Trophoblast cell (in vitro differentiated cells and primary cell): Measurements from ENCODE around the gene HTT.

Experiments
- DNase-seq, 2 donors: peaks; one replicate each; pipeline ENCODE4 v3.0.0-alpha.2; 2016
- H2AFZ ChIP-seq: 2 replicates; pipeline ENCODE4 v1.6.1; 2013; ENCODE audit warnings: low read length, moderate library complexity, mild to moderate bottlenecking; ENCODE audit not compliant: insufficient read depth, poor library complexity
- H2AK5ac ChIP-seq: 2 replicates; pipeline ENCODE4 v1.6.1; 2013; ENCODE audit warnings: mild to moderate bottlenecking, low read length
- H2BK120ac ChIP-seq: 2 replicates; pipeline ENCODE4 v1.6.1; 2013; ENCODE audit warnings: low read length, mild to moderate bottlenecking, moderate library complexity; ENCODE audit not compliant: insufficient read depth, poor library complexity
- H2BK12ac ChIP-seq: 2 replicates; pipeline ENCODE4 v1.6.1; 2013; ENCODE audit warnings: mild to moderate bottlenecking, low read length, moderate library complexity
- H2BK5ac ChIP-seq: 2 replicates; pipeline ENCODE4 v1.6.1; 2013; ENCODE audit warnings: low read length, low read depth, moderate library complexity, mild to moderate bottlenecking; ENCODE audit not compliant: poor library complexity
- H3K14ac ChIP-seq: 2 replicates; pipeline ENCODE4 v1.6.1; 2013; ENCODE audit warnings: mild to moderate bottlenecking, low read length
- H3K18ac ChIP-seq: 2 replicates; pipeline ENCODE4 v1.6.1; 2013; ENCODE audit warnings: mild to moderate bottlenecking, low read length
- H3K23ac ChIP-seq: 2 replicates; pipeline ENCODE4 v1.6.1; 2013; ENCODE audit warnings: low read length
- H3K27ac ChIP-seq: 2 replicates; pipeline ENCODE4 v1.5.1; 2013; ENCODE audit warnings: low read depth, mild to moderate bottlenecking, inconsistent platforms, low read length, moderate library complexity
- H3K27me3 ChIP-seq: 2 replicates; pipeline ENCODE4 v1.6.1; 2013; ENCODE audit warnings: inconsistent platforms, mild to moderate bottlenecking, low read length, moderate library complexity; ENCODE audit not compliant: insufficient read depth
- H3K36me3 ChIP-seq, 2 experiments: 1 replicate in 1 of 2; 2 replicates in 1 of 2; pipeline ENCODE4 v1.6.1; 2013; ENCODE audit warnings: low read length in 2 of 2, mild to moderate bottlenecking in 2 of 2, moderate library complexity in 1 of 2; ENCODE audit not compliant: insufficient read depth in 2 of 2, control insufficient read depth in 1 of 2
- H3K4ac ChIP-seq: 2 replicates; pipeline ENCODE4 v1.6.1; 2013; ENCODE audit warnings: low read depth, mild to moderate bottlenecking, low read length, moderate library complexity
- H3K4me1 ChIP-seq, 2 experiments: 1 replicate in 1 of 2; 2 replicates in 1 of 2; pipeline ENCODE4 v1.6.1; 2013; ENCODE audit warnings: low read length in 2 of 2, mild to moderate bottlenecking in 2 of 2, moderate library complexity in 1 of 2; ENCODE audit not compliant: insufficient read depth in 2 of 2, control insufficient read depth in 1 of 2
- H3K4me2 ChIP-seq: 2 replicates; pipeline ENCODE4 v1.6.1; 2013; ENCODE audit warnings: inconsistent platforms, mild to moderate bottlenecking, low read length, moderate library complexity
- H3K4me3 ChIP-seq: 2 replicates; pipeline ENCODE4 v1.5.1; 2013; ENCODE audit warnings: mild to moderate bottlenecking, low read depth, low read length, inconsistent platforms
- H3K79me1 ChIP-seq: one replicate; pipeline ENCODE4 v1.6.1; 2013; ENCODE audit warnings: low read length
- H3K79me2 ChIP-seq: 2 replicates; pipeline ENCODE4 v1.6.1; 2013; ENCODE audit warnings: low read length, mild to moderate bottlenecking; ENCODE audit not compliant: control insufficient read depth, insufficient read depth, poor library complexity
- H3K9ac ChIP-seq: 2 replicates; pipeline ENCODE4 v1.6.1; 2013; ENCODE audit warnings: mild to moderate bottlenecking, low read length
- H3K9me3 ChIP-seq: 2 replicates; pipeline ENCODE4 v1.6.1; 2013; ENCODE audit warnings: low read depth, mild to moderate bottlenecking, control low read depth, inconsistent platforms, low read length; ENCODE audit not compliant: insufficient read depth
- H4K12ac ChIP-seq: 2 replicates; pipeline ENCODE4 v1.6.1; 2013; ENCODE audit warnings: low read depth, mild to moderate bottlenecking, low read length, moderate library complexity
- H4K8ac ChIP-seq: 2 replicates; pipeline ENCODE4 v1.6.1; 2013; ENCODE audit warnings: low read depth, mild to moderate bottlenecking, low read length, moderate library complexity
- H4K91ac ChIP-seq: one replicate; pipeline ENCODE4 v1.6.1; 2013; ENCODE audit warnings: low read depth, mild to moderate bottlenecking, low read length, moderate library complexity
- WGBS: extraction: QIAGEN DNeasy Blood & Tissue Kit; methylation state at CpG from one replicate; pipeline ENCODE4 v1.1.7; 2013; ENCODE audit warnings: missing lambda C conversion rate; ENCODE audit not compliant: insufficient read length, insufficient coverage; ENCODE audit errors: extremely low coverage; 5-methylcytosine and 5-hydroxymethylcytosine counted together

The HTT gene

GRCh38 chr4:3111461-3111860 lies 37.0 kb downstream of the HTT start:
- WGBS: no CpG with 5 or more reads among the region's 5 CpGs
- Histone ChIP-seq H3K18ac (no peak overlapping the region), H3K23ac (no peak overlapping the region), H3K79me2 (no peaks in the 10 kb centered on the region), H4K8ac (no peak overlapping the region), H3K4ac (no peak overlapping the region), H2BK120ac (no peak overlapping the region), H3K4me3 (no peak overlapping the region), H3K27me3 (no peaks in the 10 kb centered on the region), H2BK5ac (no peak overlapping the region), H3K9ac (no peak overlapping the region), H2BK12ac (no peak overlapping the region), H3K79me1 (no peaks in the 10 kb centered on the region), H2AFZ (no peak overlapping the region), H4K12ac (no peak overlapping the region), H3K4me2 (no peak overlapping the region), H3K14ac (no peak overlapping the region), H3K9me3 (peaks cover 5% of the 10 kb centered on the region), H3K27ac (no peak overlapping the region), H2AK5ac (no peak overlapping the region), H4K91ac (no peak overlapping the region), H3K36me3 (peaks cover 37 to 53% of the 10 kb centered on the region in 2 experiments), H3K4me1 (peaks cover 0 to 3% of the 10 kb centered on the region in 2 experiments)
- peak; percentile 25 to 51 for DNase-seq

DNA sequence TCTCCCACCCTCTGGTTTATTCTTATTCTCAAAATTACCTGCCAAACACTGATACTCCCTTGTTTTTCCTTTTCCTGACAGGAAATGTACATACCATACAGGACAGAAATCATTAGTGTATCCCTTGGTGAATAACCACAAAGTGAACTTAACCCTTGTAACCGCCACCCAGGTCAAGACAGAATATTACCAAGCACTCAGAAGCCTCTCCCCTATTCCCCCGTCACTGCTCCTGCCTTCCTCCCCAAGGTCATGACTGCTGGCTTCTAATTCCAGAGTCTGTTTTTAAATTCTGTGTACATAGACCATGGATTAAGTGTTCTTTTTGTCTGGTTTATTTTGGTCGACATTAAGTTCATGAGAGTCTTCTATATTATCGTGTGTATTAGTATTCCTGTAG lies 37.7 kb downstream of the HTT start:
- Histone ChIP-seq H3K4me3 (no peak overlapping the region), H2AK5ac (no peak overlapping the region), H4K8ac (no peak overlapping the region), H2BK5ac (no peak overlapping the region), H3K18ac (no peak overlapping the region), H3K9ac (no peak overlapping the region), H3K27me3 (no peaks in the 10 kb centered on the region), H2BK12ac (no peak overlapping the region), H3K23ac (no peak overlapping the region), H3K36me3 (peaks cover 37 to 54% of the 10 kb centered on the region in 2 experiments), H2BK120ac (no peak overlapping the region), H4K12ac (no peak overlapping the region), H3K4me1 (peaks cover 0 to 1% of the 10 kb centered on the region in 2 experiments), H3K9me3 (peaks cover 5% of the 10 kb centered on the region), H3K4me2 (no peak overlapping the region), H4K91ac (no peak overlapping the region), H2AFZ (no peak overlapping the region), H3K27ac (no peak overlapping the region), H3K79me1 (no peaks in the 10 kb centered on the region), H3K14ac (no peak overlapping the region), H3K4ac (no peak overlapping the region), H3K79me2 (no peaks in the 10 kb centered on the region)
- DNase-seq: no peak
- no CpG with 5 or more reads among the region's 4 CpGs for WGBS

DNA sequence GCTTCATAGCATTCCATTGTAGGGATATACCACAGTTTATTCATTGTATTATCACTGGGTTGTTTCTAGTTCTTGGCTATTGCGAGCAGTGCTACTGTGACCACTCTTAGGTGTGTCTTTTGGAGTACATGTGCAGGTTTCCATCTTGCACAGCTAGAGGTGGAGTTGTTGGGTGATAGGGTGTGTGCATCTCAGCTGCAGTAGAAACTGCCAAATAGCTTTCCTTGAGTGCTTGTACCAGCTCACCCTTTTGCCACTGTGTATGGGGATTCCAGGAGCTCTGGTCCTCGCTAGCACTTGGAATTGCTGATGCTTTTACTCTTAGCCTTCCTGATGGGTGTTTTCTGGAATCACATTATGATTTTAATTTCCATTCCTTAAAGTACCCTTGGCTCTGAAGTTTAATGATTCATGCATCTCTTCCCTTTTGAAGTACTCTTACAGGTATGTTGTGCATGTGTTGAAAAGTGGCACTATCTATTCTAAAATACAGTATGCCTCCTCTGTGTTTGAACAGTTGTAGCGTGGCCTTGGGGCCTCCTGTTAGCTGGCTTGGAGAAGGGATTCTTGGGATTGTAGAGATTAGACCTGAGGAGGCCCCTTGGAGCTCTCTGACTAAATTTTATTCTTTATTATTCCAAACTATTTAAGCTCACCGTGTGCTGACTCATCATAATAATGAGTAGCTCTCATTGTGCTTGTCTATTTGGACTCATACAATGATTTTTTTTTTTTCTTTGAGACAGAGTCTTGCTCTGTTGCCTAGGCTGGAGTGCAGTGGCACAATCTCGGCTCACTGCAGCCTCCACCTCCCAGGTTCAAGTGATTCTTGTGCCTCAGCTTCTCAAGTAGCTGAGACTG lies 38.4 kb downstream of the HTT start:
- H3K4me2 ChIP-seq: no peak overlapping the region
- WGBS: no CpG with 5 or more reads among the region's 5 CpGs

DNA sequence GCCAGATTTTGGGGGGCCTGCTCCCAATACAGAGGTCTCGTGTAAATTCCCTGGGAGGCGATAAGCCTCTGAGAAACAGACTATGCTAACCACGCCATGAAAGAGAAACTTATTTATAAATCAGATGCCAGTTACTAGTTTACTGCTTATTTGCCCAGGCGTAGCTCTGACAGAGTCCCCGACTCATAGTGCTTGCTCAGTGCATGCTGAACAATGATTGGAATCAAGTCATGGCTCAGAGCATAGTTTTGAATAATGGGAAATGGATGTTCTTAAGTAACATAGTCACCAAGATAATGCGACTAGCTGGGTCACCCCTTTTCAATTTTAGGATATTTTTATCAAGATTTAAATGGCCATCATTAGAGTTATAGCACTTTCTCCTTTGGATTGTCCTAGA lies 39.9 kb downstream of the HTT start:
- H3K36me3 ChIP-seq: peaks cover 39 to 45% of the 10 kb centered on the region in 2 experiments
- no peaks in the 10 kb centered on the region for H3K79me2 ChIP-seq
- no peaks in the 10 kb centered on the region for H3K79me1 ChIP-seq
- no peak overlapping the region for H3K18ac ChIP-seq
- no peak for DNase-seq
- WGBS: no CpG with 5 or more reads among the region's 6 CpGs
- H3K9ac ChIP-seq: no peak overlapping the region
- no peak overlapping the region for H2AFZ ChIP-seq
- H3K4ac ChIP-seq: no peak overlapping the region
- no peak overlapping the region for H4K12ac ChIP-seq
- H3K4me3 ChIP-seq: no peak overlapping the region
- H4K91ac ChIP-seq: no peak overlapping the region
- no peaks in the 10 kb centered on the region for H3K4me1 ChIP-seq
- no peak overlapping the region for H3K27ac ChIP-seq
- H2BK120ac ChIP-seq: no peak overlapping the region
- H4K8ac ChIP-seq: no peak overlapping the region
- no peak overlapping the region for H3K14ac ChIP-seq
- no peak overlapping the region for H2AK5ac ChIP-seq
- peaks cover 5% of the 10 kb centered on the region for H3K9me3 ChIP-seq
- no peak overlapping the region for H2BK5ac ChIP-seq
- H3K23ac ChIP-seq: no peak overlapping the region
- no peaks in the 10 kb centered on the region for H3K27me3 ChIP-seq
- no peak overlapping the region for H2BK12ac ChIP-seq
- no peak overlapping the region for H3K4me2 ChIP-seq

More for the DNA sequence above, 38.4 kb downstream of the HTT start:
- Histone ChIP-seq H2BK12ac (no peak overlapping the region), H4K91ac (no peak overlapping the region), H3K4me3 (no peak overlapping the region), H4K8ac (no peak overlapping the region), H2AK5ac (no peak overlapping the region), H2BK120ac (no peak overlapping the region), H4K12ac (no peak overlapping the region), H3K36me3 (peaks cover 38 to 50% of the 10 kb centered on the region in 2 experiments), H3K9me3 (peaks cover 5% of the 10 kb centered on the region), H2AFZ (no peak overlapping the region), H3K79me1 (no peaks in the 10 kb centered on the region), H3K14ac (no peak overlapping the region), H3K18ac (no peak overlapping the region), H3K23ac (no peak overlapping the region), H3K27me3 (no peaks in the 10 kb centered on the region), H3K79me2 (no peaks in the 10 kb centered on the region), H2BK5ac (no peak overlapping the region), H3K4me1 (no peaks in the 10 kb centered on the region), H3K4ac (no peak overlapping the region), H3K9ac (no peak overlapping the region), H3K27ac (no peak overlapping the region)
- DNase-seq: no peak
